Measurements from ENCODE around the gene CSNK2B.
A peak's percentile ranks its signal among the peaks of the same experiment; 100 is the strongest.

Gene CSNK2B

GRCh38 chr6:31645325-31645724, 20.6 kb upstream of the CSNK2B start:
- DNase-seq (ENCODE audit: low read depth) = no peak
- H3K4me3 ChIP-seq (replicated peaks; ENCODE audit: low read depth, low read length) = no peak overlapping the region
- no peak for TF ChIP-seq CTCF (IDR thresholded peaks at IDR 0.05; ENCODE audit: low read length, missing control alignments)

- H3K4me3 ChIP-seq (replicated peaks; ENCODE audit: low read depth, low read length) = peak overlapping the region; percentile 75
- no peak for TF ChIP-seq CTCF (IDR thresholded peaks at IDR 0.05; ENCODE audit: low read length, missing control alignments)
- peak; percentile 81 for DNase-seq (ENCODE audit: low read depth)
Observed at GRCh38 chr6:31651602-31652191, 14.2 kb upstream of the CSNK2B start.

- DNase-seq (ENCODE audit: low read depth) = no peak
- peak overlapping the region; percentile 75 for H3K4me3 ChIP-seq (replicated peaks; ENCODE audit: low read depth, low read length)
- no peak for TF ChIP-seq CTCF (IDR thresholded peaks at IDR 0.05; ENCODE audit: low read length, missing control alignments)
Observed at GRCh38 chr6:31652925-31653724, 12.8 kb upstream of the CSNK2B start.

- TF ChIP-seq CTCF (IDR thresholded peaks at IDR 0.05; ENCODE audit: low read length, missing control alignments) = no peak
- no peak for DNase-seq (ENCODE audit: low read depth)
- no peak overlapping the region for H3K4me3 ChIP-seq (replicated peaks; ENCODE audit: low read depth, low read length)
Observed at GRCh38 chr6:31654574-31655348, 11.1 kb upstream of the CSNK2B start.

- no peak within 1 kb of the TSS for H3K4me3 ChIP-seq (replicated peaks; ENCODE audit: low read depth, low read length)
- TF ChIP-seq CTCF (IDR thresholded peaks at IDR 0.05; ENCODE audit: low read length, missing control alignments) = no peak
- DNase-seq (ENCODE audit: low read depth) = no peak
Observed at GRCh38 chr6:31655349-31656237, 10.3 kb upstream of the CSNK2B start, which contains the start of gene APOM. TSS of gene APOM (plus strand) at chr6:31655894. CDS start at chr6:31655967, 73 bp downstream.
